BLaER1 (cell line): Measurements from ENCODE around the gene MAD1L1.

Experiments
- H3K27ac ChIP-seq: shearing (Covaris generic); formaldehyde crosslinking; 2 replicates; pipeline ENCODE4 v1.8.1; 2022
- H3K27me3 ChIP-seq: shearing (Covaris generic); formaldehyde crosslinking; 2 replicates; pipeline ENCODE4 v1.8.1; 2022
- H3K36me3 ChIP-seq: shearing (Covaris generic); formaldehyde crosslinking; 2 replicates; pipeline ENCODE4 v1.8.1; 2022
- H3K4me1 ChIP-seq: shearing (Covaris generic); formaldehyde crosslinking; 2 replicates; pipeline ENCODE4 v1.8.1; 2022
- H3K4me2 ChIP-seq: shearing (Covaris generic); formaldehyde crosslinking; 2 replicates; pipeline ENCODE4 v1.8.1; 2022
- H3K4me3 ChIP-seq: shearing (Covaris generic); formaldehyde crosslinking; 2 replicates; pipeline ENCODE4 v1.8.1; 2022
- H3K9ac ChIP-seq: shearing (Covaris generic); formaldehyde crosslinking; 2 replicates; pipeline ENCODE4 v1.8.1; 2022
- H3K9me3 ChIP-seq: shearing (Covaris generic); formaldehyde crosslinking; 2 replicates; pipeline ENCODE4 v1.8.1; 2022
- H4K20me1 ChIP-seq: shearing (Covaris generic); formaldehyde crosslinking; 2 replicates; pipeline ENCODE4 v1.8.1; 2022
- Cebpa-rat ChIP-seq: shearing (Covaris generic); IDR thresholded peaks from 2 replicates; pipeline ENCODE4 v1.8.1; 2022

The MAD1L1 gene

GRCh38 chr7:2017914-2018568 lies 214.7 kb downstream of the MAD1L1 start:
- no peak for TF ChIP-seq Cebpa-rat
- peaks cover 72% of the 10 kb centered on the region for H3K4me1 ChIP-seq

GRCh38 chr7:2017481-2017891 lies 215.3 kb downstream of the MAD1L1 start:
- Histone ChIP-seq H3K36me3 (peaks cover 56% of the 10 kb centered on the region), H3K9me3 (no peaks in the 10 kb centered on the region), H3K4me3 (no peak overlapping the region), H3K27ac (peak overlapping the region; percentile 8; the same call in 1 of the 2 replicates), H3K4me2 (peak overlapping the region; percentile 94; the same call in 1 of the 2 replicates), H3K4me1 (peaks cover 78% of the 10 kb centered on the region), H3K9ac (no peak overlapping the region), H4K20me1 (peaks cover 99% of the 10 kb centered on the region), H3K27me3 (no peaks in the 10 kb centered on the region)
- no peak for TF ChIP-seq Cebpa-rat

More at GRCh38 chr7:2017914-2018568, 214.7 kb downstream of the MAD1L1 start:
- Histone ChIP-seq H3K4me2 (peak overlapping the region; percentile 94), H3K27me3 (no peaks in the 10 kb centered on the region), H3K4me3 (no peak overlapping the region), H4K20me1 (peaks cover 94% of the 10 kb centered on the region), H3K27ac (peak overlapping the region; percentile 8; the same call in 1 of the 2 replicates), H3K9me3 (no peaks in the 10 kb centered on the region), H3K36me3 (peaks cover 50% of the 10 kb centered on the region), H3K9ac (peak overlapping the region; percentile 45; the same call in 1 of the 2 replicates)

GRCh38 chr7:2016761-2017480 lies 215.8 kb downstream of the MAD1L1 start:
- Histone ChIP-seq H3K4me3 (no peak overlapping the region), H3K27me3 (no peaks in the 10 kb centered on the region), H3K9me3 (no peaks in the 10 kb centered on the region), H3K9ac (no peak overlapping the region), H3K4me1 (peaks cover 79% of the 10 kb centered on the region), H3K36me3 (peaks cover 62% of the 10 kb centered on the region), H3K4me2 (no peak overlapping the region), H4K20me1 (peaks cover 100% of the 10 kb centered on the region), H3K27ac (no peak overlapping the region)
- TF ChIP-seq Cebpa-rat: no peak

GRCh38 chr7:2016021-2016631 lies 216.6 kb downstream of the MAD1L1 start:
- Histone ChIP-seq H4K20me1 (peaks cover 100% of the 10 kb centered on the region), H3K27me3 (peaks cover 5% of the 10 kb centered on the region), H3K4me3 (no peak overlapping the region), H3K9ac (no peak overlapping the region), H3K27ac (no peak overlapping the region), H3K4me2 (no peak overlapping the region), H3K4me1 (peaks cover 79% of the 10 kb centered on the region), H3K36me3 (peaks cover 69% of the 10 kb centered on the region), H3K9me3 (no peaks in the 10 kb centered on the region)
- no peak for TF ChIP-seq Cebpa-rat

GRCh38 chr7:2015251-2015871 lies 217.4 kb downstream of the MAD1L1 start:
- no peak for TF ChIP-seq Cebpa-rat
- H3K9ac ChIP-seq: no peak overlapping the region
- peaks cover 71% of the 10 kb centered on the region for H3K36me3 ChIP-seq
- no peak overlapping the region for H3K4me3 ChIP-seq
- H3K4me1 ChIP-seq: peaks cover 79% of the 10 kb centered on the region
- H3K27me3 ChIP-seq: peaks cover 12% of the 10 kb centered on the region
- no peak overlapping the region for H3K27ac ChIP-seq
- no peaks in the 10 kb centered on the region for H3K9me3 ChIP-seq
- H4K20me1 ChIP-seq: peaks cover 100% of the 10 kb centered on the region
- H3K4me2 ChIP-seq: no peak overlapping the region

GRCh38 chr7:2014391-2015241 lies 218.1 kb downstream of the MAD1L1 start:
- Histone ChIP-seq H3K4me2 (no peak overlapping the region), H3K9ac (no peak overlapping the region), H3K27ac (no peak overlapping the region), H4K20me1 (peaks cover 100% of the 10 kb centered on the region), H3K9me3 (no peaks in the 10 kb centered on the region), H3K36me3 (peaks cover 71% of the 10 kb centered on the region), H3K4me3 (no peak overlapping the region), H3K4me1 (peaks cover 79% of the 10 kb centered on the region), H3K27me3 (peaks cover 15% of the 10 kb centered on the region)
- no peak for TF ChIP-seq Cebpa-rat

- Histone ChIP-seq H3K4me1 (peaks cover 79% of the 10 kb centered on the region), H3K4me3 (no peak overlapping the region), H3K9me3 (no peaks in the 10 kb centered on the region), H3K9ac (no peak overlapping the region), H4K20me1 (peaks cover 100% of the 10 kb centered on the region), H3K4me2 (peak overlapping the region; percentile 91), H3K27ac (0 out of 2 replicates have a peak overlapping the region, but pooled peaks have one; percentile 22), H3K36me3 (peaks cover 71% of the 10 kb centered on the region), H3K27me3 (peaks cover 15% of the 10 kb centered on the region)
- TF ChIP-seq Cebpa-rat: no peak
Observed at GRCh38 chr7:2013381-2014311, 219.1 kb downstream of the MAD1L1 start.

- Histone ChIP-seq H3K9ac (no peak overlapping the region), H3K4me3 (no peak overlapping the region), H3K36me3 (peaks cover 70% of the 10 kb centered on the region), H3K27ac (0 out of 2 replicates have a peak overlapping the region, but pooled peaks have one; percentile 22), H3K9me3 (no peaks in the 10 kb centered on the region), H3K4me1 (peaks cover 79% of the 10 kb centered on the region), H3K27me3 (peaks cover 15% of the 10 kb centered on the region), H3K4me2 (peak overlapping the region; percentile 91), H4K20me1 (peaks cover 100% of the 10 kb centered on the region)
- no peak for TF ChIP-seq Cebpa-rat
Observed at GRCh38 chr7:2012981-2013380, 219.8 kb downstream of the MAD1L1 start.
